K562 (cell line): ENCODE results near the gene ABLIM2. TPM values are rescaled to one million over a fixed set of nuclear protein-coding genes. Genes with fewer than 3 reads are reported as not detected.

ENCODE experiments used
- ATAC-seq: fragments of 200-7000 bp; cut with Tn5 transposase; 3 replicates; pipeline ENCODE4 v1.9.1; 2020; ENCODE audit warnings: moderate library complexity
- BruUV-seq: library from RNA; stranded (reverse); fragments of 400-500 nt; replicated peaks from 2 replicates; lab custom pipeline; 2021; lab: Mats Ljungman, UMichigan
- CTCF ChIA-PET: fragments of 300-600 bp; formaldehyde crosslinking; extraction: SDS; loops from one replicate; lab custom pipeline; 2021; ENCODE audit warnings: low intra/inter-chr PET ratio; lab: Yijun Ruan, JAX
- POLR2A ChIA-PET: fragments of 300-600, 350-650 bp; sonication (Branson Sonifier 250); formaldehyde crosslinking; extraction: SDS; loops from one replicate; lab custom pipeline; 2021; ENCODE audit warnings: antibody characterized with exemption, inconsistent platforms; lab: Yijun Ruan, JAX
- DNase-seq, 4 experiments: peaks; one replicate each; pipeline versions ENCODE4 v3.0.0 to v3.0.0-alpha.2; 2011 to 2018; ENCODE audit warnings: low spot score in 3 of 4, mixed read lengths in 3 of 4; ENCODE audit errors: extremely low read depth in 1 of 4
- FAIRE-seq: peaks from 2 replicates; lab custom pipeline; 2011; peaks lifted over from hg19 to GRCh38; lab: Jason Lieb, UNC
- H2AFZ ChIP-seq: 2 replicates; pipeline ENCODE4 v1.6.0; 2011; ENCODE audit warnings: low read depth, low read length, control low read depth, inconsistent platforms
- H3K27ac ChIP-seq: fragments of 200-600 bp; 3 replicates; pipeline ENCODE4 v1.8.0; 2011; ENCODE audit warnings: low read depth, mild to moderate bottlenecking, control low read depth, inconsistent platforms, low read length, moderate library complexity, mixed read lengths; ENCODE audit errors: extremely low read depth
- H3K27me3 ChIP-seq, 2 experiments: fragments of 300-600 bp in 1 of 2; 2 replicates in 1 of 2; 3 replicates in 1 of 2; pipeline versions ENCODE4 v1.6.0 to v1.8.0; 2011; ENCODE audit warnings: inconsistent platforms in 2 of 2, low read length in 2 of 2, mild to moderate bottlenecking in 1 of 2, mixed read lengths in 1 of 2, moderate library complexity in 1 of 2; ENCODE audit not compliant: control insufficient read depth in 2 of 2, insufficient read depth in 2 of 2
- H3K36me3 ChIP-seq: fragments of 300-600 bp; 3 replicates; pipeline ENCODE4 v1.8.0; 2011; ENCODE audit warnings: mild to moderate bottlenecking, low read length, inconsistent platforms; ENCODE audit not compliant: control insufficient read depth, insufficient read depth
- H3K4me1 ChIP-seq, 2 experiments: fragments of 200-600 bp in 1 of 2; replicated peaks in 1 of 2; 2 replicates in 1 of 2; 3 replicates in 1 of 2; pipeline versions ENCODE4 v1.5.1 to v1.8.0; 2011; ENCODE audit warnings: inconsistent platforms in 2 of 2, low read length in 2 of 2, mild to moderate bottlenecking in 1 of 2, mixed read lengths in 1 of 2, moderate library complexity in 1 of 2; ENCODE audit not compliant: control insufficient read depth in 2 of 2, insufficient read depth in 2 of 2
- H3K4me2 ChIP-seq: 2 replicates; pipeline ENCODE4 v1.6.1; 2011; ENCODE audit warnings: low read length, control low read depth, inconsistent platforms, mixed read lengths; ENCODE audit not compliant: insufficient read depth
- H3K4me3 ChIP-seq: fragments of 200-600 bp; sonication (generic), shearing (Covaris generic); 2 replicates; pipeline ENCODE4 v1.5.1; 2016; ENCODE audit warnings: control low read depth, inconsistent platforms
- H3K79me2 ChIP-seq: fragments of 200-600 bp; 3 replicates; pipeline ENCODE4 v1.8.0; 2011; ENCODE audit warnings: low read length, inconsistent platforms; ENCODE audit not compliant: control insufficient read depth, insufficient read depth
- H3K9ac ChIP-seq, 2 experiments: 2 replicates each; pipeline versions ENCODE4 v1.6.0 to v1.6.1; 2011; ENCODE audit warnings: low read depth in 2 of 2, low read length in 2 of 2, control low read depth in 1 of 2, inconsistent platforms in 1 of 2, mild to moderate bottlenecking in 1 of 2, mixed read lengths in 1 of 2; ENCODE audit not compliant: insufficient read depth in 1 of 2
- H3K9me1 ChIP-seq: one replicate; pipeline ENCODE4 v1.6.0; 2011; ENCODE audit warnings: inconsistent platforms, mild to moderate bottlenecking, low read length, moderate library complexity; ENCODE audit not compliant: control insufficient read depth, insufficient read depth
- H3K9me3 ChIP-seq: replicated peaks from 2 replicates; pipeline ENCODE4 v1.5.1; 2011; ENCODE audit warnings: low read depth, low read length, inconsistent platforms; ENCODE audit not compliant: control insufficient read depth, insufficient read depth
- H4K20me1 ChIP-seq: replicated peaks from 2 replicates; pipeline ENCODE4 v1.6.1; 2011; ENCODE audit warnings: low read length, inconsistent platforms, mixed read lengths; ENCODE audit not compliant: control insufficient read depth, insufficient read depth
- ERF ChIP-seq: fragments of 450-650 bp; formaldehyde crosslinking; IDR thresholded peaks from 2 replicates; pipeline ENCODE4 v1.4.0; 2020; ENCODE audit warnings: mild to moderate bottlenecking, mixed read lengths
- RFX7 ChIP-seq: fragments of 250-450 bp; sonication (Bioruptor Pico); IDR thresholded peaks from 2 replicates; pipeline ENCODE4 v1.5.1; 2021; ENCODE audit warnings: mild to moderate bottlenecking
- ZNF584 ChIP-seq: fragments of 200-800 bp; sonication (Bioruptor generic); IDR thresholded peaks from 2 replicates; pipeline ENCODE4 v1.6.1; 2016; ENCODE audit warnings: low read depth, mild to moderate bottlenecking, missing genetic modification characterization, missing compliant biosample characterization
- ZNF644 ChIP-seq: fragments of 200-800 bp; sonication (Bioruptor generic); IDR thresholded peaks from 2 replicates; pipeline ENCODE4 v1.6.1; 2016; ENCODE audit warnings: low read depth, missing genetic modification characterization, missing compliant biosample characterization
- ZNF655 ChIP-seq: fragments of 250-450 bp; sonication (Bioruptor Pico); IDR thresholded peaks from 2 replicates; pipeline ENCODE4 v1.5.0; 2021
- WGBS: fragments of 100-300 bp; shearing (Covaris generic); methylation state at CpG from one replicate; pipeline ENCODE4 v1.1.6; 2016; ENCODE audit warnings: low coverage, mixed read lengths; ENCODE audit not compliant: insufficient coverage; ENCODE audit errors: missing lambda C conversion rate; 5-methylcytosine and 5-hydroxymethylcytosine counted together
- in situ Hi-C: fragments of 300-500 bp; cut with MboI; formaldehyde crosslinking; loops from 4 replicates; pipeline ENCODE4 v1.15.0; 2018; ENCODE audit warnings: inconsistent platforms, mixed read lengths
- intact Hi-C: fragments of 100-400 bp; cut with micrococcal nuclease; formaldehyde crosslinking; loops from 2 replicates; pipeline ENCODE4 v1.14.2; 2022
- polyA plus RNA-seq, 8 experiments: library from polyadenylated mRNA; depleted of rRNA in 4 of 8; stranded (reverse) in 5 of 8; unstranded in 3 of 8; fragments of >200 nt; fragmentation: Nextera tagmentation in 2 of 8; fragmentation: Illumina TruSeq in 1 of 8; extraction: Ambion mirVana in 2 of 8; extraction: Trizol in 1 of 8; gene quantifications; 2 replicates each; pipeline versions ENCODE4 v1.2.1 to v1.2.3, GENCODE V29; 2011 to 2014; ENCODE audit warnings: inconsistent platforms in 1 of 8, missing spikeins in 1 of 8
- total RNA-seq, 7 experiments: library from RNA; depleted of rRNA in 6 of 7; stranded (reverse); fragments of >200 nt in 6 of 7; fragmentation: Illumina TruSeq in 2 of 7; extraction: Trizol in 2 of 7; gene quantifications; 2 replicates each; pipeline versions ENCODE4 v1.2.1 to v1.2.3, GENCODE V29; 2011 to 2021; ENCODE audit warnings: low replicate concordance in 1 of 7
- TF ChIP-seq, protein P1 (sequence below): fragments of 450-650 bp; formaldehyde crosslinking; IDR thresholded peaks from 2 replicates; pipeline ENCODE4 v1.4.0; 2022; ENCODE audit warnings: mild to moderate bottlenecking, moderate library complexity
- TF ChIP-seq, protein P2 (sequence below), 2 experiments: fragments of 450-650 bp in 1 of 2; sonication (generic) in 1 of 2; formaldehyde crosslinking in 1 of 2; IDR thresholded peaks in 1 of 2; conservative IDR thresholded peaks in 1 of 2; 2 replicates each; pipeline versions ENCODE4 v1.6.1 to v1.8.1; 2016 to 2023; ENCODE audit warnings: mild to moderate bottlenecking in 2 of 2, moderate library complexity in 2 of 2, inconsistent platforms in 1 of 2, missing genetic modification reagents in 1 of 2
- TF ChIP-seq, protein P3 (sequence below): sonication (generic); formaldehyde crosslinking; IDR thresholded peaks from 2 replicates; pipeline ENCODE4 v1.8.0; 2023; ENCODE audit warnings: mild to moderate bottlenecking, missing genetic modification reagents
- TF ChIP-seq, protein P4 (sequence below): sonication (generic); IDR thresholded peaks from 2 replicates; pipeline ENCODE4 v1.6.1; 2016

The ABLIM2 gene
- total and polyA plus RNA-seq, 9 of the 15 experiments (the other 6 are each of a cell fraction or from before 2014, with no cell fraction given), result not detected

GRCh38 chr4:8041172-8041571, 117.4 kb downstream of the ABLIM2 start:
- no peak overlapping the region for H2AFZ ChIP-seq
- peaks cover 6 to 34% of the 10 kb centered on the region in 2 experiments; a peak in 3 of 5 replicates for H3K27me3 ChIP-seq
- H3K4me2 ChIP-seq, result no peak overlapping the region
- DNase-seq (no peak), ATAC-seq (no peak), FAIRE-seq (no peak)
- no peak overlapping the region for H3K4me3 ChIP-seq
- no peak overlapping the region for H3K9ac ChIP-seq
- no peaks in the 10 kb centered on the region for H3K79me2 ChIP-seq
- POLR2A ChIA-PET, result interaction anchor here (0.6 kb wide), 2 partner anchors 17 to 140 kb away, joined by 3 to 4 read pairs; no protein-coding TSS in a partner anchor
- H3K36me3 ChIP-seq, result no peaks in the 10 kb centered on the region
- 0% methylated on average over 7 of the region's 7 CpGs for WGBS
- no TSS peak for BruUV-seq
- intact Hi-C loops, result no loop called here
- H4K20me1 ChIP-seq, result 0 out of 2 replicates have a peak, but pooled peaks cover 3% of the 10 kb centered on the region
- no peaks in the 10 kb centered on the region for H3K4me1 ChIP-seq
- H3K9me3 ChIP-seq, result no peaks in the 10 kb centered on the region
- H3K9me1 ChIP-seq, result no peaks in the 10 kb centered on the region
- H3K27ac ChIP-seq, result no peak overlapping the region
- in situ Hi-C loops, result no loop called here
- CTCF ChIA-PET, result no interaction called here
- no peak for TF ChIP-seq ERF
- TF ChIP-seq, protein P1, sequence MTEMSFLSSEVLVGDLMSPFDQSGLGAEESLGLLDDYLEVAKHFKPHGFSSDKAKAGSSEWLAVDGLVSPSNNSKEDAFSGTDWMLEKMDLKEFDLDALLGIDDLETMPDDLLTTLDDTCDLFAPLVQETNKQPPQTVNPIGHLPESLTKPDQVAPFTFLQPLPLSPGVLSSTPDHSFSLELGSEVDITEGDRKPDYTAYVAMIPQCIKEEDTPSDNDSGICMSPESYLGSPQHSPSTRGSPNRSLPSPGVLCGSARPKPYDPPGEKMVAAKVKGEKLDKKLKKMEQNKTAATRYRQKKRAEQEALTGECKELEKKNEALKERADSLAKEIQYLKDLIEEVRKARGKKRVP (CRISPR knock-in tag), result no peak
- TF ChIP-seq, protein P2, sequence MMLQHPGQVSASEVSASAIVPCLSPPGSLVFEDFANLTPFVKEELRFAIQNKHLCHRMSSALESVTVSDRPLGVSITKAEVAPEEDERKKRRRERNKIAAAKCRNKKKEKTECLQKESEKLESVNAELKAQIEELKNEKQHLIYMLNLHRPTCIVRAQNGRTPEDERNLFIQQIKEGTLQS (IDR thresholded peaks at IDR 0.05), result no peak
- TF ChIP-seq, protein P2 (CRISPR knock-in tag; conservative IDR thresholded peaks at IDR 0.05), result no peak
- TF ChIP-seq ZNF644 (tag), result no peak
- no peak for TF ChIP-seq ZNF584 (CRISPR knock-in tag)
- TF ChIP-seq, protein P3, sequence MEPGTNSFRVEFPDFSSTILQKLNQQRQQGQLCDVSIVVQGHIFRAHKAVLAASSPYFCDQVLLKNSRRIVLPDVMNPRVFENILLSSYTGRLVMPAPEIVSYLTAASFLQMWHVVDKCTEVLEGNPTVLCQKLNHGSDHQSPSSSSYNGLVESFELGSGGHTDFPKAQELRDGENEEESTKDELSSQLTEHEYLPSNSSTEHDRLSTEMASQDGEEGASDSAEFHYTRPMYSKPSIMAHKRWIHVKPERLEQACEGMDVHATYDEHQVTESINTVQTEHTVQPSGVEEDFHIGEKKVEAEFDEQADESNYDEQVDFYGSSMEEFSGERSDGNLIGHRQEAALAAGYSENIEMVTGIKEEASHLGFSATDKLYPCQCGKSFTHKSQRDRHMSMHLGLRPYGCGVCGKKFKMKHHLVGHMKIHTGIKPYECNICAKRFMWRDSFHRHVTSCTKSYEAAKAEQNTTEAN, result no peak
- TF ChIP-seq, protein P4, sequence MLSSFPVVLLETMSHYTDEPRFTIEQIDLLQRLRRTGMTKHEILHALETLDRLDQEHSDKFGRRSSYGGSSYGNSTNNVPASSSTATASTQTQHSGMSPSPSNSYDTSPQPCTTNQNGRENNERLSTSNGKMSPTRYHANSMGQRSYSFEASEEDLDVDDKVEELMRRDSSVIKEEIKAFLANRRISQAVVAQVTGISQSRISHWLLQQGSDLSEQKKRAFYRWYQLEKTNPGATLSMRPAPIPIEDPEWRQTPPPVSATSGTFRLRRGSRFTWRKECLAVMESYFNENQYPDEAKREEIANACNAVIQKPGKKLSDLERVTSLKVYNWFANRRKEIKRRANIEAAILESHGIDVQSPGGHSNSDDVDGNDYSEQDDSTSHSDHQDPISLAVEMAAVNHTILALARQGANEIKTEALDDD, result no peak
- no peak for TF ChIP-seq ZNF655
- TF ChIP-seq RFX7 (CRISPR knock-in tag), result no peak
